Activated T-cell treated with anti-CD3 and anti-CD28 coated beads for 4 hours (primary cell): ENCODE data around the gene LYPD3.
"Not testable (repeated sequence)": the region's sequence is repeated elsewhere in the genome, so short reads cannot be mapped to it uniquely, and the experiment has no call there.

ENCODE experiments used
- DNase-seq: peaks from one replicate; pipeline ENCODE4 v3.0.0-alpha.2; 2020

The LYPD3 gene

DNA sequence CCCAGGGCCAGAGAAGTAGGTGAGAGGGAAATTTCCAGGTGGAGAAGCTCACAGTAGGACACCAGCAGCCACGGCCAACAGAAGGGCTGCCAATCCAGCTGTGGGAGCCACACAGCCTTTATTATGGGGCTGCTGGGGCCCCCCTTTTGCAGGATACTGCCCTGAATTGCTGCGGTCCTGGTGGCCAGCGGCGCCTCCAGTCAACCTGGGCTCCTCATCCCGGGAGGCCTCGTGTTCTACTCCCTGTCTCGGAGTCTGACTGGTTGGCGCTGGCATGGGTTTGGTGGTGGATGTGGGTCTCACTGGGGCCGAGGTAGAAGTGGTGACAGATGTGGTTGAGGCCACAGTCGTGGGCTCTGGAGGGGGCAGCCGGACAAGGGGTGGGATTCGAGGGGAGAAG is 4.1 kb downstream of the LYPD3 start:
- DNase-seq, result no peak

DNA sequence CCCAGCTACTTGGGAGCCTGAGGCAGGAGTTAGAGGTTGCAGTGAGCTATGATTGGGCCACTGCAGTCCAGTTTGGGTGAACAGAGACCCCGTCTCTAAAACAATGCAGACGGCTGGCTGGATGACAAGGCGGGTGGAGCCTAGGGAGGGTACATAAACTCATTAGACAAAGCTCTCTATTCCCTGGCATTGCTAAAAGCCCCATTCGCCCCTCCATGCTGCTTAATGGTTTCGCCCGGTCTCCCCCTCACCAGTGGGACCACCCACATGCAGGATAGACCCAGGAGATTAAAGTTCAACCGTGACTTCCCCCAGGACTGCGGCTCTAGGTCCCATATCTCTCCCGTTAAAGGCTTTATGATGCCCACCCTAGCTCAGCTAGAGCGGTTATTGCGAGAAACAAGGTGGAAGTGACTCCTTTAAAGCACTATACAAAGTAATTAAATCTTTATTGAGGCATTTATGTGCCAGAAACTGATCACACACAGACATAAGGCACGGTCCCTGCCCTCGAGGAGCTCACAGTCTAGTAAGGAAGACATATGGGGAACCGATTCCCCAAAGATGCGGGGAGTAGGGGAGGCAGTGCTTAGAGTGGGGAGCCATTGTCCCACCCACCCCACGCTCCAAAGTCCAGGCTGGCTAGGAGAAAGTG is 4.9 kb downstream of the LYPD3 start:
- DNase-seq, result no peak

DNA sequence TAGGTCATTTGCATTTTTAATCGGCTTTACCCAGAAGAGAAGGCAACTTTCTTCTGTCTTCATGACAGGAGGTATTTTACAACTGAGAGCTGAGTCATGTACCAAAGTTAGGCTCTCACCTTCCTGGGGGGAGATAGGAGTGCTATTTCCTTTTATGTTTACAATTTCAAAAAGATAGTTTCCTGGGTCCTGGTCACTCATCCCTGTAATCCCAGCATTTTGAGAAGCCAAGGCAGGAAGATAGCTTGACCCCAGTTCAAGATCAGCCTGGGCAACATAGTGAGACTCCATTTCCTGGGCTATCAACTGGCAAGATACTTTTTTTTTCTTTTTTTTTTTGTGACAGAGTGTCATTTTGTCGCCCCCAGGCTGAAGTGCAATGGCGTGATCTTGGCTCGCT is 7.6 kb downstream of the LYPD3 start:
- DNase-seq, result no peak

DNA sequence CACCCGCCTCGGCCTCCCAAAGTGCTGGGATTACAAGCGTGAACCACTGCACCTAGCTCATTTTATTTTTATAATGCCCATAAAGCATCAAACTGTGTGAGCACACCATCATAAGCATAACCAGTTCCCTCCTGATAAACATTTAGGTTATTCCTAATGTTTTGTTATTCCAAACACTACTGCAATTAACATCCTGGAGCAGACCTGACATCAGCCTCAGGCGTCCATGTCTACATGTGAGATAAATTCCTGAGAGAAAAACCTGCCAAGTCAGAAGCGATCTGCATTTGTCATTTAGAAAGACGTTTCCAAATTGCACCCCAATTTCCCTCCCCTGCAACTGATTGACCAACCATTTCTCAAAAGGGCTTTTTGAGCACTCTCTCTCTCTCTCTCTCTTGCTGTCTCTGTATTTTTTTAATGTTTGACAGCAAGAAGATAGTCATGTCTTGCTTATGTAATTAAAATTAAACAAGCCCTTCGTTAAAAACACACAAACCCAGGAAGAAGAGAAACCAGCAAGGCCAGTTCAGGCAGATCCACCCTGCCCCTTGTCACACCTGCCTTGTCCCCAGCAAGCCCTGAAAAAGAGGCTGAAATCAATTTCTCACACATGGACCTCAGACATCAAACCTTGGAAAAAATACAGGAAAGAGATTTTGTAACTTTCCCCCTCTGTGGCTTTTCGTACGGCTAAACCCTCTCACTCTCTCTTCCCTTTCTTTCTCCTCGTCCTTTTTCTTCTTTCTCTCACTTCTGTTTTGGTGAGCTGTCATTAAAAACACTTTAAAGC is 9.9 kb downstream of the LYPD3 start:
- no peak for DNase-seq

DNA sequence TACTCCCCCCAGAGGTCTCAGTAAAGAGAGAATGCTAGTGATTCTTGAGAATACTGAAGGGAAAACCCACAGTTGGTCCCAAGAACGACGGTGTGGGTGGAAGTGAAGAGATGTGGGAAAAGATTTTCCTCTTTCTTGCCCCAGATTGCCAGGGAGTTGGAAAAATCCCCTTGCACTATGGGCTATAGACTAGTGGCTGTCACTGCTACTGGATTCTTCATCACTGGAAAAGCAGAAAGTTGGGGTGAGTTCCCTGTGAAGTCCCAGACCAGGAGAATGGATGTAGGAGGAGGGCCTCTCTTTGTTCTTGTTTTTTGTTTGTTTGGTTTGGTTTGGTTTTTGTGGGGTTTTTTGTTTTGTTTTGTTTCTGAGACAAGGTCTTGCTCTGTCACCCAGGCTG is 11.4 kb downstream of the LYPD3 start:
- no peak for DNase-seq

DNA sequence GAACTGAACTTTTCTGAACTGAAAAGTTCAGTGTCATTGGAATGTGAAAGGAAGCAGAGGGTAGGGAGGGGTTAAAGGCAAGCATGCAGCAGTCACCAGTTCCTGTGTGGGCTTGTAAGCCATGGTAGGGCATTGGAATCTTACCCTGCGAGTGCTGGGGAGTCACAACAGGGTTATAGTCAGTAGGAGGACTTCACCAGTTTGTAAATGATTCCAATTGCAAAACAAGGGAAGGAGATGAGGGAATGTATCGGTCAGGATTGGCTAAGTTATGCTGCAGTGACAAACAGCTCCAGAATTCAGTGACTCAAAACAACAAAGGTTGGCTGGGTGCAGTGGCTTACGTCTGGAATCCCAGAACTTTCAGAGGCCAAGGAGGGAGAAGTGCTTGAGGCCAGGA is 12.8 kb downstream of the LYPD3 start:
- DNase-seq, result no peak

DNA sequence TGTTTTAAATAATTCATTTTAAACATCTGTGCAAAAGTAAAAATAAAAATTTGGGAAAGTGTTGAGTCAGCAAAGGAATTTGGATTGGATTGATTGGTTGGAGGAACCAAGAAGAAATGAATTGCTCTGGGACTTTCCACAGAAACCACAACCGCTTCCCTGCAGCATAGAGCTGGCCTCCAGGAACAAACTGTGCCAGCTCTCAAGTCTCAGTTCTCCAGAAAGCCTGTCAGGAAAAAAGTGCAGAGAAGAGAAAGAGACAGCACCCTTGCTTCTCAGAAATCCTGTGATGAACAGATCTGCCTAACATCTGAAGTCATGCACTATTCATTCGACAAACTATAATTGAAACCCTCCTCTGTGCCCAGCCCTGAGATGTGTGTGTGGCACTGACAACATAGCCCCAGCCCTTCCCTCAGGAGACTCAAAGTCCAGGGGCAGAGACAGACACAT is 14.8 kb downstream of the LYPD3 start:
- no peak for DNase-seq

DNA sequence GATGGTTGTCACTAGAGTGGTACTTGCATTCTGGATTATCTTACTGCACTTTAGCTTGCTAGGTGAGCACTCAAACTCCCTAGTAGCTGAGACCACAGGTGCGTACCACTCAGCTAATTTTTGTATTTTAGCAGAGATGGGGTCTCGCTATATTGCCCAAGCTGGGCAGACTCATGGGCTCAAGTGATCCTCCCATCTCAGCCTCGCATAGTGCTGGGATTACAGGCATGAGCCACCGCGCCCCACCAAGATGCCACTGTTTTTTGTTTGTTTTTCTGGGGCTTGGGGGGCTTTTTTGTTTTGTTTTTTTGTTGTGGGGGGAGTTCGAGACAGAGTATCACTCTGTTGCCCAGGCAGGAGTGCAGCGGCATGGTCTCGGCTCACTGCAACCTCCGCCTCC is 17.8 kb downstream of the LYPD3 start:
- DNase-seq, result no peak

DNA sequence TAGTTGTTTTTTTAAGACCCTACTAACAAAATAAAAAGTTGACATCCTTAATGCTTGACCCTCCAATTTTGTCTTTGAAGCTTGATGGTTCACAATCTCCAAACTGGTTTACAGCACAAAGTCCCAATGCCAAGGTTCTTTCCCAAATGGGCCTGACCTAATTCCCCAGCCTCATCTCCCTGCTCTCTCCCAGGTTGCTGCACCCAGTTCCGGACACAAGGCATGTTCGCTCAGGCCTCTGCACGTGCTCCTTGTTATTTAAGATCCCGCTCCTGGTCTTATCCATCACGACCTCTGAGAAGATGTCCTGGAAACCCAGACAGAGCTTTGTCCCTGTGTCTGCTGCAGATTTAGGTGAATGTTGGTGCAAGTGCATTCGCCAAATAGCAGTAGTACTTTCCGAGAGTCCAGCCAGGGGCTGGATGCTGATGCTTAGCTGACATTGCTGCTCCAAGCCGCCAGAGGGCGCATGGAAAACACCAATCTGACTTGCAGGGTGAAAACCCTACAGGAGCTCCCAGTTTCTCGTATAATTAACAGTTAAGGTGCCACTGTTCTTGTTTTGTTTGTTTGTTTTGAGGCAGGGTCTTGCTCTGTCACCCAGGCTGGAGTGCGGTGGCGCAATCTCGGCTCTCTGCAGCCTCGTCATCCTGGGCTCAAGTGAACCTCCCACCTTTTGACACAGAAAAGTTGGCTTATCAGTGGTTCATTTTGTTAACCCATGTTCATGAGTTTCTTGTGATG is 18.5 kb downstream of the LYPD3 start:
- peak; percentile 73 for DNase-seq

DNA sequence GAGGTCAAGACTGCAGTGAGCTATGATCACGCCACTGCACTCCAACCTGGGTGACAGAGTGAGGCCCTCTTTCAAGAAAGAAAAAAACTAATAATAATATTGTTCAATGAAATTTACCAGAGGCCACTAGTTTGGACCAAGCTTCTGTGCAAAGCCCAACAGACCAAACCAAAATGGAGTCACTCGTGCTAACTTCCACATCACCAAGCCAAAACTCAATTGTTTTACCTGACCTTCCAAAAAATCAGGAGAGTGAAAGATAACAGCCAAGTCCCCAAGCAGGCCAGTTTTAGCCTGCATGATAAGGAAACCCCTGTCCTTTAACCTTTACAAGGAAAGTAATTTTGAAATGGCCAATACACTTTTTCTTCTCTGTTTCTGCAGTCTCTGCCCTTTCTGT is 20.0 kb downstream of the LYPD3 start:
- no peak for DNase-seq

DNA sequence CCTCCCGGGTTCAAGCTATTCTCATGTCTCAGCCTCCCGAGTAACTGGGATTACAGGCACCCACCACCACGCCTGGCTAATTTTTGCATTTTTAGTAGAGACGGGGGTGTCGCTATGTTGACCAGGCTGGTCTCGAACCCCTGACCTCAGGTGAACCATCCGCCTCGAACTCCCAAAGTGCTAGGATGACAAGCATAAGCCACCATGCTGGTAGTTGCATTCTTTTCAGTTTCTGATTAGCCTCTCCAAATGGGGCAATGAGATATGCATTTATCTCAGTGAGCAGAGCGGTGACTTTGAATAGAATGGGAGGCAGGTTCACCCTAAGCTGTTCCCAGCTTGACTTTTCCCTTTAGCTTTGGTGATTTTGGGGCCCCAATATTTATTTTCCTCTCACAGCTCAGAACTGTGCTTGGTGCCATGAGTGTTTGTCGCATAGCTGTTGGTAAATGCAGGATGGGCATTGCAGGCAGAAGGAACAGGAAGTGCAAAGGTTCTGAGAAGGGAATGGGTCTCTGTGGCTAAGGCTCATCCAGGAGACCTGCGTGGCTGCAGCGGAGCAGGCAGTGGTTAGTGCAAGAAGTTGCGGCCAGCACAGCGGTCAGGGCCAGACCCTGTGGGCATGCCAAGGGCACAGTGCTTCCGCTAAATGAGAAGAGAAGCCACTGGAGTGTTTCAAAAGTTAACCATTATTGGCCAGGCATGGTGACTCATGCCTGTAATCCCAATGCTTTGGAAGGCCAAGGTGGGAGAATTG is 20.7 kb downstream of the LYPD3 start:
- DNase-seq, result no peak

DNA sequence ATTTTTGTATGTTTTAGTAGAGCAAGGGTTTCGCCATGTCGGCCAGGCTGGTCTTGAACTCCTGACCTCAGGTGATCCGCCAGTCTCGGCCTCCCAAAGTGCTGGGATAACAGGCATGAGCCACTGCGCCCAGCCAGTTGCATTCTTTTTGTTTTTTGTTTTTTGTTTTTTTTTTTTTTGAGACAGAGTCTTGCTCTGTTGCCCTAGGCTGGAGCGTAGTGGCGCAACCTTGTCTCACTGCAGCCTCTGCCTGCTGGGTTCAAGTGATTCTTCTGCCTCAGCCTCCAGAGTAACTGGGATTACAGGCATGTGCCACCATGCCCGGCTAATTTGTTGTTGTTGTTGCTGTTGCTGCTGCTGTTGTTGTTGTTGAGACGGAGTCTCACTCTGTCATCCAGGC is 21.3 kb downstream of the LYPD3 start:
- DNase-seq, result not testable (repeated sequence)

DNA sequence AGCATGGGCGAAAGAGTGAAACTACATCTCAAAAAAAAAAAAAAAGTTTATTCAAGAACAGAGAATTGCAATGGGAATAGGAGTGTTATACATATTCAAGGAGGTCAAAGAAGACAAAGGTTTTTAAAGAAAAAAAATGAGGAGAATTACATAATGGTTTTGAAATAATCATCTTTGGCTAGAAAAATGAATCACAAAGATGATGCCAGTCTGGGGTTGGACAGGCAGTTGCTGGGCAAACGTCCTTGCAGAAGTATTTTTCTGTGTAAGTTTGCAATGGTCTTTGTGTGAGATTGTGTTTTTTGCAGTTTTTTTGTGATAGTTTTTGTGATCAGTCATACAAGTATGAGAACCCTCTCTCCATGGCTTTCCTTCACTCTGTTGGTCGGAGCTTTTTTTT is 23.7 kb downstream of the LYPD3 start:
- DNase-seq, result no peak

DNA sequence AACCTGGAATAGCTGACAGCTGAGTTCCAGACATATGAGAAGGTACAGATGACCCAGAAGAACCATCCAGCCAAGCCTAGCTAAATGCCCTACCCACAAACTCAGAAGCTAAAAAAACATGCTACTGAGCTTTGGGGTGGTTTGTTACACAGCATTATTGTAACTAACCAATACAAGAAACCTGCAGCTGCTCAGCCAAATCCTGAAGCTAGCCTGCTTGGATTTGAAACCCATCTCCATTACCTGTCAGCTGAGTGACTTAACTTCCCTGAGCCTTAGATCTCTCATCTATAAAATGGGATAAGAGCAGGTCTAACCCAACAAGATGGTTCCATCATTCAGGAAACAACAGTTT is 25.7 kb downstream of the LYPD3 start:
- DNase-seq, result no peak

DNA sequence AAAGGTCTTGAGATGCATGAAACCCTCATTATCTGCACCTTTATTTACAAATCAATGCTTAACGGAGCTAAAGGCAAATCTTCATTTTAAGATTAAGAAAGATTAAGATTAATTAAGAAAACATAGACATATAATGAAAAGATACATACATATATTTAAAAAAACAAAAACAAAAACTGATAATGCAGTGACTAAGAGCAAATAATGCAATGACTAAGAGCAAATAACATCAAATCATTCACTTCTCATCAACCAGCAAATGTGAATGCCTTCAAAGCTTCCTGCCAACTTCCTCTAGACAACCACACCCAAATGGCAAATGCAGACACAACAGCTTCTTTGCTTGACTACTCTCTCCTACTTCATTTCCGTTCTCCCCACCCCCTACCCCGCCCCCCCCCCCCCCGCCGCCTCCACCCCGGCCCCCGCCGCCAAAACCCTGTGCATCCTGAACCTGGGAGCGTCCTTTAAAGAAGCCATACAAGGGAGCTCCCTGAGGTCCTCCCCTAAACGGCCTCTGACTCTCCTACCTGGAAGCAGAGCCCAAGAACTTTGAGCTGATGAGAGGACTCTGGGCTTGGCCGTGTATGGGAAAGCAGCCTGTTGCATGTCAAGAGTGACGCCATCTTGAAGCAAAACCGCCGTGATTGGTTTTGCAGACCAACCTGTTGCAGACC is 26.2 kb downstream of the LYPD3 start:
- peak; percentile 10 for DNase-seq

DNA sequence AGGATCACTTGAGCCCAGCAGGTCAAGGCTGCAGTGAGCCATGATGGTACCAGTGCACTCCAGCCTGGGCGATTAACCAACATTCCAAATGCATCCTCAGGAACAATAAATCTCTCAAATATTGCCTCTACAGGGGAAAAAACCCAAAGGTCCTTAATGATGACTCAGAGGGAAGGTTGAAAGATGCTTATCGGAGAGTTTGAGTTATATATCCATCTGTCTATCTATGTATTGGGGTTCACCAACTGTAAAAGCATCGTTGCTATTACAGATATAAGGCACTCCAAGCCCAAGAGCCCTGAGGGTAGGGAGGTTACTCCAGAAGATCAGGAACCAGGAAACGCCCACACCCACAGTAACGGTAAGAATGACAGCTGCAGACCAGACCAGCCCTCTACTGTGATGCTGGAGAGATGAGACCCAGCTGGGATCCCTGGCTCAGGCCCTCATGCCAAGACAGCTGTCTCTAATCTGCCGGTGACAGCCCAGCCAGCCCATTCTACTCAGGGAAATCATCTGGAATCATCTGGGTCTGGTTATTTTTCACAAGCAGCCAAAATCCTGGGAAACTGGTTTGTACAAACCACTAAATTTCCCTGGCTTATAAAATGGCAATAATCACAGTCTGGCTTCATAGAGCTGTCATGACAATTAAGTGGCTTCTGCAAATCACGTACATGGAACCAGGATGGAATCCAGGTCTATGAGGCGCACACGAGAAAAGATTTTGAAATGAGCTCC is 26.9 kb downstream of the LYPD3 start:
- no peak for DNase-seq

DNA sequence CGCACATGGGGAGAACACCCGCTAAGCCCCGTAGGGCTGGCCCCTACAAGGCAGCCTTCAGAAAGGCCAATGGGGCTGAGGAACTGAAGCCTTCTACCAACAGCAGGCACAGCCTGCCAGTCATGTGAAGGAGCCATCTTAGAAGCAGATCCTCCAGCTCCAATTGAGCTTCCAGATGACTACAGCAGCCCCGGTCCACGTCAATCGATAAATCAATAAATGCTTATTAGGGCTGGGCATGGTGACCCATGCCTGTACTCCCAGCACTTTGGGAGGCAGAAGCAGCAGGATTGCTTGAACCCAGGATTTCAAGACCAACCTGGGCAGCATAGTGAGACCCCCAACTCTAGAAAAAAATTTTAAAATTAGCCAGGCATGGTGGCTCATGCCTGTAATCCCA is 27.7 kb downstream of the LYPD3 start:
- DNase-seq, result no peak

DNA sequence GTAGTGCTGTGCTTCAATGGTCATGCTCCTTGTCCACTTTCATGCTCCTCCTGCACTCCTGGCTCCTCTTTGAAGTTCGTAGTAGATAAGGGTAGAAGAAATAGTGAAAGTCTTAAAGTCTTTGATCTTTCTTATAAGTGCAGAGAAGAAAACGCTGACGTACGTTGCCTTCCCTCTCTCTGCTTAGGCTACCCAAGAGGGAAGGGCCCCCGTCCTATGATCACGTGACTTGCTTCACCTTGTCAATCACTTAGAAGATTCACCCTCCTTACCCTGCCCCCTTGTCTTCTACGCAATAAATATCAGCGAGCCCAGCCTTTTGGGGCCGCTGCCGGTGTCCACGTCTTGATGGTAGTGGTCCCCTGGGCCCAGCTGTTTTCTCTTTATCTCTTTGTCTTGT is 28.1 kb downstream of the LYPD3 start:
- not testable (repeated sequence) for DNase-seq

DNA sequence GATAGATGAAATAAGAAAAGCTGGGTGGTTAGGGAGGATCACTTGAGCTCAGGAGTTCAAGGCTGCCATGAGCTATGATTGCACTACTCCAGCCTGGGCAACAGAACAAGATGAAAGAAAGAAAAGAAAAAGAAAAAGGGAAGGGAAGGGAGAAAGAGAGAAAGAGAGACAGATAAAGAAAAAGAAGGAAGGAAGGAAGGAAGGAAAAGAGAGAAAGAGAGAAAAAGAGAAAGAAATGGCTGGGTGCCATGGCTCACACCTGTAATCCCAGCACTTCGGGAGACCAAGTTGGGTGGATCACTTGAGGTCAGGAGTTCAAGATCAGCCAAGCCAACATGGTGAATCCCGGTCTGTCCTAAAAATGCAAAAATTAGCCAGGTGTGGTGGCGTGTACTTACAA is 29.6 kb downstream of the LYPD3 start:
- no peak for DNase-seq

DNA sequence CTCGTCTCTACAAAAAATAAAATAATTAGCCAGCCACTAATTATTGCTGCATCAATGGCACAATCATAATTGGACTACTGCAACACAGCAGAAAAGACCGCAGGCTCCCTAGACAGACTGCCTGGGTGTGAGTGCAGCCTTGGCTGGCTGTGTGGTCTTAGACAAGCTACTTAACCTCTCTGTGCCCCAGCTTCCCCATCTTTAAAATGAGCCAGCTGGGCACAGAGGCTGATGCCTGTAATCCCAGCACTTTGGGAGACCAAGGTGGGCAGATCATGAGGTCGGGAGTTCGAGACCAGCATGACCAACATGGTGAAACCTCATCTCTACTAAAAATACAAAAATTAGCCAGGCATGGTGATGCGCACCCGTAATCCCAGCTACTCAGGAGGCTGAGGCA is 31.7 kb downstream of the LYPD3 start:
- DNase-seq, result no peak

DNA sequence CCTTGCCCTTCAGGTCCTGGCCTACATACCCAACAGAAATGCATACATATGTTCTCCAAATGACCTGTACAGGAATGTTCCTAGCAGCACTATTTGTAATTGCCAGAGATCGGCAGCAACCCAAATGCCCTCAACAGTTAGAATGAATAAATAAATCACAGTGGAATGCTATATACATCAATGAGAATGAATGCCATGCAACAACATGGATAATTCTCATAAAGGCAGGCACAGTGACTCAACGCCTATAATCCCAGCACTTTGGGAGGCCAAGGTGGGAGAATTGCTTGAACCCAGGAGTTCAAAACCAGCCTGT is 32.1 kb downstream of the LYPD3 start:
- no peak for DNase-seq

DNA sequence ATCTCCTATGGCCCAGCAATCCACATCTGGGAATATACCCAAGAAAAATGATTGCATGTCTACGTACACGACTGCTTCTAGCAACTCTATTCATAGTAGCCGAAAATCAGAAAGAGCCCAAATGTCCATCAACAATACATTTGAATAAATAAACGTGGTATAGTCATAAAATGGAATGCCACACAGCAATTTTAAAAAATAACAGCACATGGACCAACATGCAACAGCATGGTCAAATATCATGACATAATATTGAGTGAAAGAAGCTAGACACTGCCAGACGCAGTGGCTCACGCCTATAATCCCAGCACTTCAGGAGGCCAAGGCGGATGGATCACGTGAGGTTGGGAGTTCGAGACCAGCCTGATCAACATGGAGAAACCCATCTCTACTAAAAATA is 34.4 kb downstream of the LYPD3 start:
- no peak for DNase-seq
